ENCODE results near the gene C19orf25.
A peak's percentile ranks its signal among the peaks of the same experiment; 100 is the strongest.

The C19orf25 gene

GRCh38 chr19:1511318-1512317, 32.6 kb upstream of the C19orf25 start:
- TF ChIP-seq ZFX (IDR thresholded peaks at IDR 0.05) (no peak), CTCF (conservative IDR thresholded peaks at IDR 0.05) (no peak)

GRCh38 chr19:1510807-1511206, 31.8 kb upstream of the C19orf25 start:
- TF ChIP-seq CTCF (conservative IDR thresholded peaks at IDR 0.05) (no peak), ZFX (IDR thresholded peaks at IDR 0.05) (no peak)

More at GRCh38 chr19:1511318-1512317, 32.6 kb upstream of the C19orf25 start:
- H3K27ac ChIP-seq, result no peak overlapping the region

GRCh38 chr19:1510442-1510806, 31.4 kb upstream of the C19orf25 start:
- no peak overlapping the region for H3K27ac ChIP-seq
- no peak for TF ChIP-seq CTCF (conservative IDR thresholded peaks at IDR 0.05)
- TF ChIP-seq ZFX (IDR thresholded peaks at IDR 0.05), result no peak

More at GRCh38 chr19:1510807-1511206, 31.8 kb upstream of the C19orf25 start:
- H3K27ac ChIP-seq, result no peak overlapping the region

- TF ChIP-seq CTCF (conservative IDR thresholded peaks at IDR 0.05) (no peak), ZFX (IDR thresholded peaks at IDR 0.05) (no peak)
- no peak overlapping the region for H3K27ac ChIP-seq
These were observed 30.8 kb upstream of the C19orf25 start for GRCh38 chr19:1509602-1510441.

GRCh38 chr19:1508507-1508856, 29.5 kb upstream of the C19orf25 start:
- TF ChIP-seq ZFX (IDR thresholded peaks at IDR 0.05) (no peak), CTCF (conservative IDR thresholded peaks at IDR 0.05) (no peak)
- H3K27ac ChIP-seq, result peak overlapping the region; percentile 67

- peak overlapping the region; percentile 67 for H3K27ac ChIP-seq
These were observed 28.9 kb upstream of the C19orf25 start for GRCh38 chr19:1507763-1508506.

More at GRCh38 chr19:1507763-1508506, 28.9 kb upstream of the C19orf25 start:
- TF ChIP-seq ZFX (IDR thresholded peaks at IDR 0.05) (no peak), CTCF (conservative IDR thresholded peaks at IDR 0.05) (no peak)
